Panc1 (cell line): ENCODE data around the gene COL4A1. TPM values are rescaled to one million over a fixed set of nuclear protein-coding genes. Genes with fewer than 3 reads are reported as not detected.

Source experiments
- ATAC-seq: fragments of 200-7000 bp; cut with Tn5 transposase; 2 replicates; pipeline ENCODE4 v1.9.1; 2020; ENCODE audit warnings: mild to moderate bottlenecking, moderate library complexity
- BruUV-seq: library from RNA; stranded (reverse); fragments of 400-500 nt; replicated peaks from 2 replicates; lab custom pipeline; 2021; lab: Mats Ljungman, UMichigan
- CTCF ChIA-PET: fragments of 300-600 bp; sonication (Branson Sonifier 250); formaldehyde crosslinking; loops from one replicate; lab custom pipeline; 2022; ENCODE audit warnings: antibody characterized with exemption; lab: Charles Lee
- POLR2A ChIA-PET: fragments of 300-600 bp; sonication (Branson Sonifier 250); formaldehyde crosslinking; loops from one replicate; lab custom pipeline; 2022; ENCODE audit warnings: antibody characterized with exemption; lab: Charles Lee
- DNase-seq: peaks from one replicate; pipeline ENCODE4 v3.0.0-alpha.2; 2010; ENCODE audit warnings: low read depth, low spot score
- H3K27ac ChIP-seq: 2 replicates; pipeline ENCODE4 v1.5.1; 2011; ENCODE audit warnings: mild to moderate bottlenecking, low read length, inconsistent platforms
- H3K27me3 ChIP-seq: fragments of 200-500 bp; sonication (Bioruptor generic); 2 replicates; pipeline ENCODE4 v1.6.0; 2014; ENCODE audit warnings: low read length, inconsistent platforms; ENCODE audit not compliant: control insufficient read depth, insufficient read depth
- H3K36me3 ChIP-seq: fragments of 200-500 bp; sonication (Bioruptor generic); 2 replicates; pipeline ENCODE4 v1.5.1; 2014; ENCODE audit warnings: inconsistent platforms, mild to moderate bottlenecking, low read length, moderate library complexity; ENCODE audit not compliant: control insufficient read depth, insufficient read depth
- H3K4me1 ChIP-seq: 2 replicates; pipeline ENCODE4 v1.5.1; 2011; ENCODE audit warnings: inconsistent platforms, mild to moderate bottlenecking, low read length, moderate library complexity; ENCODE audit not compliant: control insufficient read depth, insufficient read depth
- H3K4me3 ChIP-seq, 2 experiments: 2 replicates each; pipeline ENCODE4 v1.5.1; 2011 to 2012; ENCODE audit warnings: low read depth in 2 of 2, low read length in 2 of 2, mild to moderate bottlenecking in 2 of 2, inconsistent platforms in 1 of 2, moderate library complexity in 1 of 2
- H3K9me3 ChIP-seq: fragments of 200-500 bp; sonication (Bioruptor generic); 2 replicates; pipeline ENCODE4 v1.5.1; 2014; ENCODE audit warnings: low read depth, mild to moderate bottlenecking, inconsistent platforms, low read length, moderate library complexity; ENCODE audit not compliant: control insufficient read depth, insufficient read depth
- POLR2AphosphoS5 ChIP-seq: IDR thresholded peaks from 2 replicates; pipeline ENCODE4 v1.6.1; 2012; ENCODE audit warnings: mild to moderate bottlenecking, low read depth, low read length, moderate library complexity
- SIN3A ChIP-seq: IDR thresholded peaks from 2 replicates; pipeline ENCODE4 v1.6.1; 2012; ENCODE audit warnings: low read depth, mild to moderate bottlenecking, low read length, moderate library complexity, borderline replicate concordance; ENCODE audit not compliant: insufficient read depth
- TCF7L2 ChIP-seq: IDR thresholded peaks from 2 replicates; pipeline ENCODE4 v1.6.1; 2011; ENCODE audit warnings: mild to moderate bottlenecking, low read depth, low read length, inconsistent platforms
- in situ Hi-C: cut with HindIII; loops from 2 replicates; pipeline ENCODE4 v1.10.0; 2016; ENCODE audit warnings: low sequenced_read_pairs, low pct_unique_long_range_greater_than_20kb
- intact Hi-C: fragments of 100-400 bp; cut with micrococcal nuclease; formaldehyde crosslinking; loops from one replicate; pipeline ENCODE4 v1.10.0; 2022; ENCODE audit not compliant: unreplicated experiment
- total RNA-seq: library from RNA; stranded (reverse); gene quantifications from one replicate; pipeline ENCODE4 v1.2.1, GENCODE V29; 2021; ENCODE audit not compliant: unreplicated experiment
- TF ChIP-seq, protein P1 (sequence below): fragments of 450-650 bp; IDR thresholded peaks from 2 replicates; pipeline ENCODE4 v1.5.1; 2017; ENCODE audit warnings: mild to moderate bottlenecking
- TF ChIP-seq, protein P2 (sequence below), 2 experiments: IDR thresholded peaks; 2 replicates each; pipeline ENCODE4 v1.6.1; 2011 to 2012; ENCODE audit warnings: low read depth in 2 of 2, control low read depth in 1 of 2, low read length in 1 of 2, mild to moderate bottlenecking in 1 of 2, moderate library complexity in 1 of 2; ENCODE audit not compliant: insufficient read depth in 1 of 2

COL4A1 gene
- total RNA-seq, 1 experiment from 2014 or later, result 1.1 TPM

DNA sequence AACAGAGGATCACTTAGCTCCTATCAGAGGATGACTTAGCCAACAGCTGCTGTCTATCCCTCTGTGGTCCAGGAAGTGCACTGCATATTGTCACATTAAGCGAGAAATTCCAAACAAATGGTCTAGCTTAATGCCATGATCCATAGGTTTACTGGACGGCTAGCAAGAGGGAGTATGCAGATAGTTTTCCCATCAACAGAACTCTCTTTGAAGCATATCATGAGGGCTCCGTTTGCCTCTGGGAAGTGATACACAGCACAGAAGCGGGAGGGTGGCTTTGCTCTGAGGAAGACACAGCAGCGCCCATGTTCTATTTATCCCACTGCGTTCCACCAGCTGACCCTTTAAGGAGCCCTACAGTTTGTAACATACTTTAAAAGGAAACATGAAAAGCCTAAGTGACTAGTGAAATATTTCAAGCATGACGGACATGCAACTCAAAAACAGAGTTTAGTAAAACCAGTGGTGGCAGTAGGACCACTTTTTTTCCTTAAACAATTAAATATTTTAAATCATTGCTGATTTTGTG is 52.7 kb downstream of the COL4A1 start:
- no peak overlapping the region for H3K27ac ChIP-seq
- ATAC-seq, result no peak
- intact Hi-C loops (no loop called here), in situ Hi-C loops (no loop called here)
- H3K4me3 ChIP-seq, result no peak overlapping the region
- H3K9me3 ChIP-seq, result no peaks in the 10 kb centered on the region
- ChIA-PET CTCF (no interaction called here), POLR2A (no interaction called here)
- no peaks in the 10 kb centered on the region for H3K27me3 ChIP-seq
- H3K36me3 ChIP-seq, result no peaks in the 10 kb centered on the region
- no TSS peak for BruUV-seq
- no peaks in the 10 kb centered on the region for H3K4me1 ChIP-seq
- no peak for DNase-seq
- TF ChIP-seq TCF7L2 (no peak), POLR2AphosphoS5 (no peak), SIN3A (no peak)
- TF ChIP-seq, protein P1, sequence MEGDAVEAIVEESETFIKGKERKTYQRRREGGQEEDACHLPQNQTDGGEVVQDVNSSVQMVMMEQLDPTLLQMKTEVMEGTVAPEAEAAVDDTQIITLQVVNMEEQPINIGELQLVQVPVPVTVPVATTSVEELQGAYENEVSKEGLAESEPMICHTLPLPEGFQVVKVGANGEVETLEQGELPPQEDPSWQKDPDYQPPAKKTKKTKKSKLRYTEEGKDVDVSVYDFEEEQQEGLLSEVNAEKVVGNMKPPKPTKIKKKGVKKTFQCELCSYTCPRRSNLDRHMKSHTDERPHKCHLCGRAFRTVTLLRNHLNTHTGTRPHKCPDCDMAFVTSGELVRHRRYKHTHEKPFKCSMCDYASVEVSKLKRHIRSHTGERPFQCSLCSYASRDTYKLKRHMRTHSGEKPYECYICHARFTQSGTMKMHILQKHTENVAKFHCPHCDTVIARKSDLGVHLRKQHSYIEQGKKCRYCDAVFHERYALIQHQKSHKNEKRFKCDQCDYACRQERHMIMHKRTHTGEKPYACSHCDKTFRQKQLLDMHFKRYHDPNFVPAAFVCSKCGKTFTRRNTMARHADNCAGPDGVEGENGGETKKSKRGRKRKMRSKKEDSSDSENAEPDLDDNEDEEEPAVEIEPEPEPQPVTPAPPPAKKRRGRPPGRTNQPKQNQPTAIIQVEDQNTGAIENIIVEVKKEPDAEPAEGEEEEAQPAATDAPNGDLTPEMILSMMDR, result no peak

DNA sequence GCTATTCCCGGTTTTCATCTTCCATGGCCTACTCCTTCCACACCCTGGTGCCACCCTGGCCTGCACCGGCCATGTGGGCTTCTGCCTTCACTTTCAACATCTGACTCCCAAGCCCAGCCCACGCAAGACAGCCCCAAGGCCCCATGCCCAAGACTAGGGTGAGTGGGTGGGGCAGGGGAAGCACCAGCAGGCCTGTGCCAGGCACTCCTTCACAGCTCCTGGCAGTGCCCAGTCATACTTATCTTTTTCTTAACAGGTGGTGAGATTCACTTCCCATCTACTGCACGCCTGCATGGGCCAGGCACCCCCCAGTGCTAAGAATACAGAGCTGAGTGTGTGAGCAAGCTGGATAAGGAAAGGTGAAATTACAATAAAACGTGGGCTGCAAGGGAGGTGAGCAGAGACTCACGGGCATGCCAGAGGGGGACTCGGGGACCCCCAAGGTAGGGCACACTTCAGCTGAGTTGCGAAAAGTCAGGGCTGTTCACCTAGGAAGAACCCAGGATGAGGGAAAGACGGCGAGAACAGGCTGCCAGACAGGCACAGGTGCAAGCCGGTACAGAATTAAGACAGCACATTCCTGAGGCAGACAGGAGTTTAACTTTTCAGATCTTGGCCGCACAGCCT is 55.7 kb downstream of the COL4A1 start:
- in situ Hi-C loops, result no loop called here
- ChIA-PET CTCF (no interaction called here), POLR2A (no interaction called here)
- intact Hi-C loops, result no loop called here
- Histone ChIP-seq H3K27me3 (no peaks in the 10 kb centered on the region), H3K4me3 (no peak overlapping the region), H3K27ac (no peak overlapping the region), H3K36me3 (no peaks in the 10 kb centered on the region), H3K4me1 (no peaks in the 10 kb centered on the region), H3K9me3 (no peaks in the 10 kb centered on the region)
- no peak for DNase-seq
- ATAC-seq, result no peak
- BruUV-seq, result no TSS peak
- TF ChIP-seq, protein P2, sequence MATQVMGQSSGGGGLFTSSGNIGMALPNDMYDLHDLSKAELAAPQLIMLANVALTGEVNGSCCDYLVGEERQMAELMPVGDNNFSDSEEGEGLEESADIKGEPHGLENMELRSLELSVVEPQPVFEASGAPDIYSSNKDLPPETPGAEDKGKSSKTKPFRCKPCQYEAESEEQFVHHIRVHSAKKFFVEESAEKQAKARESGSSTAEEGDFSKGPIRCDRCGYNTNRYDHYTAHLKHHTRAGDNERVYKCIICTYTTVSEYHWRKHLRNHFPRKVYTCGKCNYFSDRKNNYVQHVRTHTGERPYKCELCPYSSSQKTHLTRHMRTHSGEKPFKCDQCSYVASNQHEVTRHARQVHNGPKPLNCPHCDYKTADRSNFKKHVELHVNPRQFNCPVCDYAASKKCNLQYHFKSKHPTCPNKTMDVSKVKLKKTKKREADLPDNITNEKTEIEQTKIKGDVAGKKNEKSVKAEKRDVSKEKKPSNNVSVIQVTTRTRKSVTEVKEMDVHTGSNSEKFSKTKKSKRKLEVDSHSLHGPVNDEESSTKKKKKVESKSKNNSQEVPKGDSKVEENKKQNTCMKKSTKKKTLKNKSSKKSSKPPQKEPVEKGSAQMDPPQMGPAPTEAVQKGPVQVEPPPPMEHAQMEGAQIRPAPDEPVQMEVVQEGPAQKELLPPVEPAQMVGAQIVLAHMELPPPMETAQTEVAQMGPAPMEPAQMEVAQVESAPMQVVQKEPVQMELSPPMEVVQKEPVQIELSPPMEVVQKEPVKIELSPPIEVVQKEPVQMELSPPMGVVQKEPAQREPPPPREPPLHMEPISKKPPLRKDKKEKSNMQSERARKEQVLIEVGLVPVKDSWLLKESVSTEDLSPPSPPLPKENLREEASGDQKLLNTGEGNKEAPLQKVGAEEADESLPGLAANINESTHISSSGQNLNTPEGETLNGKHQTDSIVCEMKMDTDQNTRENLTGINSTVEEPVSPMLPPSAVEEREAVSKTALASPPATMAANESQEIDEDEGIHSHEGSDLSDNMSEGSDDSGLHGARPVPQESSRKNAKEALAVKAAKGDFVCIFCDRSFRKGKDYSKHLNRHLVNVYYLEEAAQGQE (IDR thresholded peaks at IDR 0.05; ENCODE audit: insufficient read depth in 1 of 2, low read depth in 2 of 2, low read length in 1 of 2), result no peak
- TF ChIP-seq, protein P1, result no peak
- no peak for TF ChIP-seq SIN3A
- no peak for TF ChIP-seq TCF7L2
- TF ChIP-seq POLR2AphosphoS5, result no peak
